Superior temporal gyrus (tissue), 1 donor: ENCODE data around the gene NDUFV1.

Source experiments
- DNase-seq: peaks from one replicate; pipeline ENCODE4 v3.0.0-alpha.2; 2016; ENCODE audit errors: extremely low spot score

NDUFV1 gene

DNA sequence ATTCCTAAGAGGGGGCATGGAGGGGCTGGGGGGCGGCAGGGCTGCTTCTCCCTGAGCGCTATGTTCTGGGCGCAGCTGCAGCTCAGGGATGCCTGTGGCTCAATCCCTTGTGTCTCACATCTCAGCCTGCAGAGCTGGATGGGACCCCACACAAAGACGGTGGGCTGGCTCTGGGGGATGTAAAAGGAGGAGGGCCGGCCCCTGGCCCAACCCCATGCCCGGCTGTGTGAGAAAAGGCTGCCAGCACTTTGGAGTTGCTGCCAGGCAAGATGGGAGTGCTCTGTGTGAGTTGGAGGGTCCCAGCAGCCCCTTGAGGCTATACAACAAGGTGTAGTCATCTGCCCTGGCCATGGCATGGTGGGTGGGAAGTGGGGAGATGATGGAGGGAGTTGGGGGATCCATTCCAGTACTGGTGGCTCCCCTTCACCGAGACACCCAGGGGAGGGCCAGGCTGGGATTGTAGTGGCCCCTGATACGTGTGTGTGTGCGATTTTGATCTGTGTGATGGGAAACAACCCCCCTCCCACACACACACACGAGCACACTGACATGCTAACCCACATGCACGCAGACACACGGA is 34.1 kb downstream of the NDUFV1 start:
- DNase-seq = no peak

DNA sequence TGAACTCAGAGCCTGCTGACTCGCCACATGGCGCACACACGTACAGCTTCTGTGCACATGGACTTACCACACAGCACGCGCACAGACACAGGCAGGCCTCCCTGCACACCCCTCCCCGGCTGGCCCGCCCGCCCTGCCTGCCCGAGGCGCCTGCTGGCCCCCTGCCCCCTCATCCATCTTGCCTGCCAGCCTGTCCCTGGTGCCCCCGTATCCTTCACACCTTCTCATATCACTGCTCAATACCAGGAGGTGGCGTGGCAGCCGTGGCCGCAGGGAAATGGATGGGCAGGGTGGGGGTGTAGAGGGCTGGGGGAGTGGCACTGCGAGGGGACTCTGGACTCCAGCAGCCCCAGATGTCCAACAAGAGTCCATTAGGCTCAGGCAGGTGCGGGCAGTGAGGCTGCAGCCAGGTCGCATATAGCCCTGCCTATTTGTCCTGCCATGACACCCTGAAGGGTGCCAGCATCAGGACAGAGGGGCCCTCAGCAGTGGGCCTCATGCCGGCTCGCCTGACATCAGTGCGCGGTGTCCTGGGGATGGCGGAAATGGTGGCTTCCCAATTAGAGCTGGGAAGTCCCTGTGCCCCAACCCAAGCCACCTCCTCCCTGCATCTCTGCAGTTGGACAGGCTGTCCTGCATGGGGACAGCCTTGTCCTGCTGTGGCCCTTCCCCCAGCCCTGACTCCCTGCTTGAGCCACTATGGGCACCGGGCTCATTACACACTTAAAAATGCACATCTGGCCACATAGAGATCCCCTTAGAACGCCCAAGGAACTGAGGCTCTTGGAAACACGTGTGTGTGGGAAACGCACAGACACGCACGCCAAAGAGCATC is 34.8 kb downstream of the NDUFV1 start:
- DNase-seq = no peak

DNA sequence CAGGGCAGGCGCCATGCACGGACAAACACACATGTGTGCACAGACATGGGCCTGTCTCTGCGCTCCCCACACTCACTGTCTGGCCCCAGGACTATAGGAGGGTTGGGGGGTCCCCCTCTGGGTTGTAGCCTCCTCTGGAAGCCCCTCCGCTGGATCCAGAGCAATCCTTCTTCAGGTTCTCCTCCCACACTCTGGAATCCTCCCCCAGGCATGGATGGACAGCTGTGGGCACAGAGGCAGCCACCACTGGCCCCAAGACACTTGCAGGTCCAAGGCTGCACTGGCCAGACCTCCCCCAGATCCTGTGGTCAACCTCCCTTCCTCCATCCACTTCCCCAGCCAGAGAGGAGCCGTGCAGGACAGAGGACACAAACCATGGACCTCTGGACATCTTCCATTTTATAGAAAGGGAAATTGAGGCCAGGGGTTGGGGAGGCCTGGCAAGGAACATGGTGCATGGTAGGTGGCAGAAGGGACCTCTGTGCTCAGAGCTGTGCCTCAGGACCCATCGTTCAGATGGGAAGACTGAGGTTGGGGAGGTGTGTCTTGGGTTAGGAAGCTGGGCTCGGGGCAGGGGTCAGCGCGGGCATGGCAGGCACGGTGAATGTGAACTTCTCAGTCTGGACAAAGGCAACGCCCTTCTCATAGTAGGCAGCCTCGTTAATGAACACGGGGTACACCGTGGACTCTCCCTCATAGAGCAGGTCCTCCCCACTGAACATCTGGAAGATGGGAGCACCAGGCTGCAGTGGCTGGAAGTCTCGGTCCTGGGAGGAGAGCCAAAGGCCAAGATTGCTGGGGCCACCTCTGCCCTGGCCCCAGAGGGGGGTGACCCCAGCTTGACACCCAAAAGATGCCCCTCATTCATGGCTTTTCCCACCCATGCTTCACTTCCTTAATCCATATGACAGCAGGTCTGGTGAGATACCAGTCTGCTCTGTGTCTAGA is 35.7 kb downstream of the NDUFV1 start:
- DNase-seq = no peak

DNA sequence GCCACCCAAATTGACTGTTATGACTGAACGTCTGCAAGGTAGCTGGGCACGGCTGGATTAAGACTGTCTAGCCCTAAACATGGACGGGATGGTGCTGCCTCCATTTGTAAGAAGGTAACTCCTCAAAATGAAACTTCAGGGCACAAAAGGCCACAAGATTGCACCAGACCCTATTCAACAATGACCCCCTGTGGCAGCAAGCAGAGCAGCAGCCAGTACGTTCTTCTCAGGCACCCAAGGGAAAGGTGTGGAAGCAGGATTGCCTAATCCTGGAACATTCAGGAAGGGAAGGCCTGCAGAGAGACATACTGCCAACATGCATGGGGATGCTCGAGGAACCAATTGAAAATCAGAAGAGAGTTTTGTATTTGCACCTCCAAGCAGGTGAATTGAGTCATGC is 37.3 kb downstream of the NDUFV1 start:
- no peak for DNase-seq

DNA sequence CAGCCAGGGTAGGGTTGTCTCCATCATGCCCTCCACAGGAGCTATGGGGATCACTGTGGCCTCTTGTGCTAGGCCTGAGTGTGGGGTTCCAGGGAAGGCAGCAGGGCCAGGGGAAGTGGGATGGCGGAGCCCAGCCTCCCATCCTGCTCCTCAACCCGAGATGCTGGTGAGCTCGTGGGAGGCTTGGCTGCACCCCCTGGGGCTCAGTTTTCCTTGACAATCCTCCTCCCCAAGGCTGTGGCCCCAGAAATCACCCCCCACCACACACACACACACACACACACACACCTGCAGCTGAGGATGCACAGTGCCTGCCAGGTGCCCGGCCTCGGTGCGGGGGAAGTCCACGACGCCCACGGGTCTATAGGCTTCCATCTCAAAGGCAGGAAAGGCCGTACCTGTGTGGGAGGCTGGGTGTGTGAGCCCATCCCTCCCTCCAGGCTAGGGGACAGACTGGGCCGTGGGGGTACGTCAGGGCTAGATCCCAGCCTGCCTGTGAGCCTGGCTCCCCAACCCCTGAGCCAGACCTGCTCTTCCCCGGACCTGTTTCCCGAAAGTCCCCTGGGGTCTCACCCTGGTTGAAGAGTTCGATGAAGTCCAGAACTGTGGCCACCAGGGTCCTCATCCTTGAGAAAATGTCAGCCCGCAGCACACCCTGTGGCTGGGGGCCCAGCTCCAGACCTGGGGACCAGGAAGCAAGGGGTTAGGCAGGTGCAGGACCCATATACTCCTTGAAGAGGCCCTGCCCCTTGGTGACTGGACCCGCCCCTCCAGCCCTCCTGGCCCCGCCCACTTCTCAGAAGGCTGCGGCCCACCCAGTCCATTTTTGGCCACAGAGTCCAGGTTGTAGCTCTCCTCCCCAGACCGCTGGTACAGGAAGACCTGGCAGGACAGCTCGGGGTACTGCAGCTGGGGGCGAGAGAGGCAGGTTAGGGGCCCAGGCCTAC is 38.0 kb downstream of the NDUFV1 start:
- no peak for DNase-seq

DNA sequence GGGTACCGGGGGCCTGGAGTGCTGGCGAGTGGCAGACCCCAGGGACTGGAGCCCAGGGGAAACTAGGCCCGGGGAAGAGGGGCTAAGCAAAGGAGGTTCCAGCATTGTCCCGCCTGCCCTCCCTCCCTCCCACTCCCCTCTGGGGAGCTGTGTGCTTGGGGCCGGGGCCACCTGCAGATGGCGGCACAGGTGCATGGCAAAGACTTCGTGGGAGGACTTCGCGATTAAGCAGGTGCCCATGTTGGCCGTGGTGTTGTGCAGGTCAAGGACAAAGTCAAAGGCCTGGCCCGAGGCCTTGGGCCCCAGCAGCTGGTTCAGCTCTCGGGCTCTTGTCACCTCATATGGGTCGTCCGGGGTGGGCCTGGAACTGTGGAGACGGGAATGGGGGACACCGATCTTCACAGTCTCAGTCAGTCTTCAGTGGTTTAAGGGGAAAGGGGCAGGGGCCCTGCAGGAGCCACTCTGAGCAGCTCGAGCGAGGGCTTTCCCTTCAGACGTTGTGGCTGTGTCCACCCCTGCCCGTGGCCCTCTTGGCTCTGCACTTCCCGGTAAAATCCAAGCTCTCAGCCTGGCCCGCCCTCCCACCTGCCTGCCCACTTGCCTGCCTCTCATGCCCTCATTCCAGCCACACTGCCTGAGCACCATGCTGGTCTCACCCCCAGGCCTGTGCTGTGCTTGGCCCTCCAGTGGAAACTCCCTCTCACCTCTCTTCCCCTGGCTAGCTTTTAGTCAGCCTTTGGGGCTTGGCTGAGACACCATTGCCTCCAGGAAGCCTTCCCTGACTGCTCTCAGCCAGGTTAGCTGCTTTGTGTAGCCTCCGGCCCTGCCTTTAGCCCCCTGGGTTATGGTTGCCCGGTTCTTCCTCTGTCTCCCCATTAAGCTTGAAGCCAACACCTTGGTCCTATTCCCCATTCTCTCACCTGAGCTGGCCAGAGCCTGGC is 39.1 kb downstream of the NDUFV1 start:
- DNase-seq = no peak

DNA sequence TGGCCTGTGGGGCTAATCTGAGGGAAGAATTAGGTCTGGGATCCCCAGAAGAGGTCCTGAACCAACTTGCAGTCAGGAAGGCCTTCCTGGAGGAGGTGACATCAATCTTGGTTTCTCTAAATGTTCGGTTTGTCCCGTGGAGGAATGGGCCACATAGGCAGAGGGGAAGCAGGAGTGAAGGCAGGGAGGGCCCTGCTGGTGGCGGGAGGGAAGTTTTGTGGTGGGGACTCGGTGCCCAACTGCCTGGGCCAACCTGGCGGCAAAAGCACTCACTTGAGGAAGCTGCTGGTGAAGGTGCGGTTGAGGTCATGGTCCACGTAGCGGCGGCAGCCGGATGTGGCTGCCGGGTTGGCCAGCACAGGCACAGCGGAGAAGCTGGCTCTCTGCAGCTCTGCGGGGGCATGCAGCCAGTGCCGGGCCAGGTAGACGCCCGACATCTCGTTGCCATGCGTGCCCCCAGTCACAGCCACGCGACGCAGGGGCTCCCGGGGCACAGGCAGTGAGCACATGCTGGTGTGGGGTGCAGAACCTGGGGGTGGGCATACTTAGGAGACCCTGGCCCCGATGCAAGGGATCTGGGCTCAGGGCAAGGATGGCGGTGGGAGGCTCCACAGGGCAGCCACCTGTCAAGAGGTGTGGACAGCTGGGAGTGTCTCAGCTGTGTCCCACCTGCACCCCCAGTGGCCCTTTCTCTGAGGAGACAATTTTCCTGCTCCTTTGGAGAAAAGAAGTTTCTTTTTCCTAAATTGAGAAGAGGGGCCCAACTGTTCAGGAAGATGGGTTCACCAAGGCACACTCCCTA is 40.0 kb downstream of the NDUFV1 start:
- DNase-seq = no peak

DNA sequence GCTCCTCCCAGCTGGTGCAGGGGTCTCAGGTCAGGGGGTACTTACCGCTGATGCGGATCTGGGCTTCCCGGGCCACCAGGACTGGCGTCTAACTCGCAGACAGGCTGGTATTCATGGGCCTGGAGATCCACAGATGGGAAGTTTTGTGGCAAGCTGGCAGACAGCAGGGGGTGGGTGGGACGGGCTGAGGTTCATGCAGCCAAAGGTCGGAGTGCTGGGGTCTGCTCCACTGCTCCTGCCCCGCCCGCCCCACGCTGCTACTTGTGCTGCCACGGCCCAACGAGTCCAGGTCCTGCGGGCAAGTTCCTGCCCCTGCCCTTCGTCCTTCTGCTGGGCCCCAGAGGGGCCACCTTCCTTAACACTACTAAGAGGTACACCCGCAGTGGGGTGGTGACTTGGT is 40.7 kb downstream of the NDUFV1 start:
- no peak for DNase-seq

DNA sequence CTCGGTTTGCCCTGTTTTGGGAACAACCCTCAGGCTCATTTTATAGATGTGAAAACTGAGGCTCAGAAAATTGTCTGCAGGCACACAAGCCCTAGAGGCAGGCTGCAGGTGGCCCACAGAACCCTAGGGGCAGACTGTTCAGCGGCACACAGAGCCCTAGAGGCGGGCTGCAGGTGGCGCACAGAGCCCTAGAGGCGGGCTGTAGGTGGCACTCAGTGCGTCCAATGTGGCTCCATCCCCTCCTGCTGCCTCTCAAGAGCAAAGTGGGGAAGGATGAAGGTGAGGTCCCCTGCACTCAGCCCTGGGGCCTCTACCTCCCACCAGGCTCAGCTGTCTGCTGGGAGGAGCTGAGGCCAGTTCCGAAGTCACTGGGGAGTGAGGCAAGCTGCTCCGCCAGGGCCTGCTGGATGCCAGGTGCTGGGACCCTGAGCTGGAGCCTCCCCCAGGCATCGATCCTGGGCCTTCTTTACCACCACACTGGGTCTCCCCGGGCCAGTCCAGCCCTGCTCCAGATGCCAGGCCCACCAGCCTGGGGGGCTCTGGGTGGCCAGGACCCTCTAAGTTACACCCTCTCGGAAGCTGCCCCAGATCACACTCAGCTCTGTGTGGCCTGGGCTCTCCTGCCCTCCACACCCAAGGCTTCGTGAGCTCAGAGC is 41.5 kb downstream of the NDUFV1 start:
- DNase-seq = no peak

DNA sequence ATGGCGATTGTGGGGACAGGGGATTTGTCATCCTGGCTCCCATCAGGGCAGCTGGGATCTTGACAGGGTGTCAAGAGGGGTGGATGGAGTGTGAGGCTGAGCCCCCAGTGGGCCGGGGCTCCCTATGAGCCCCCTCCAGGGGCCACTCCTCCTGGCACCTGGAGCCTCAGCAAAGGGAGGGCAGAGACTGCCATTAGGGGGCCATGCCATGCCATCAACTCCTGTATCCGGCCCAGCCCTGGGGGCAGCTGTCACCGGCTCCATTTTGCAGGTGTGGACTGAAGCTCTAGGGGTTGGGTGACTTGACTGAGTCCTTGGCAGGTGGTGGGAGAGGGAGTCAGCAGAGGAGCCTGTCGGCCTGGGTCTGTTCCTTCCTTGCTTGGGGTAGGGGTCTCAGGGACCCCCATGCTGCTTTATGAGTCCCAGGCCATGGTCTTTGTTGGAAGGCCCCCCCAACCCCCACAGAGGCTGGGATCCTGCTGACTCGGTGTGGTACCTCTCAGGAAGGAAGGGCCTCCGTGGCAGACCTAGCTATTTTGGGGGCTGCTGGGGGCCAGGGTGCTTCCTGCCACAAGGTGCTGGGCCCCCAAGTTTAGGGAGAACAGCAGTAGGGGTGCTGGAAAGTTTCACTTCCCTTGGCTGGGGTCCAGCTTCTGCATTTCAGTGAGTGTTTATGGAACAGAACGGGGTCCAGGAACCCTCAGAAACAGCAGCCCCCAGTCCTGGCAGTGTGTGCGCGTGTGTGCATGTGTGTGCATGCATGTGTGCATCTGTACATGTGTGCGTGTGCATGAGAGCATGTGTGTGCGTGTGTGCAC is 42.3 kb downstream of the NDUFV1 start:
- peak; percentile 18 for DNase-seq

DNA sequence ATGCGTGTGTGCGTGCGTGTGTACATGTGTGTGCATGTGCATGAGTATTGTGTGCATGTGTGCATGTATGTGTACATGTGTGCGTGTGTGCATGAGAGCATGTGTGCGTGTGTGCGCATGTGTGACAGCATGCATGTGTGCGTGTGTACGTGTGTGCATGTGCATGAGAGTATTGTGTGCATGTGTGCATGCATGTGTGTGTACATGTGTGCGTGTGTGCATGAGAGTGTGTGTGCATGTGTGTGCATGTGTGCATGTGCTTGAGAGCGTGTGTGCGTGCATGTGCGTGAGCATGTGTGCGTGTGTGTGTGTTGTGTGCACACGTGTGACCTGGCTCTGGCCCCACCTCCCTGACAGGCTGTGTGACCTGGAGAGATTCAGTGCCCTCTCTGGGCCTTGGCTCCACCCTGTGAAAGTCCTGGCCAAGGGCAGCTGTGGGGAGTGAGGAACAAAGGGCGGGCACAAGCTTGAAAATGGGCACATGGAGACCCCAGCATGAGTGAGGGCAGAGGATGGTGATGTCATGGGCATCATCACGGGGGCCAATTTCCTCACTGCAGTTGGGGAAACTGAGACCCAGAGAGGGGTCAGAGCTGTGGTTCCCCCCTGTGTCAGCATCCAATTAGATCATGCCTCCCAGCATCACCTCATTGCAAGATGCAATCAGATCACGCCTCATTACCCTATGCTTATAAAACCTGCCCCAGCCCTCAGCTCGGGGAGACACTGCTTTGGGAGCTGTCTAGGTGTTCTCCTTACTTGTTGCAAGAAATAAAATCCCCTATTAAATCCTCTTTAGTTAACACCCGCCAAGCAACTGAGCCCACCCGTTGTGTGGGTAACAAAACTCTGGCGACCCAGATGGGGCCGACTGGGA is 43.1 kb downstream of the NDUFV1 start:
- no peak for DNase-seq

DNA sequence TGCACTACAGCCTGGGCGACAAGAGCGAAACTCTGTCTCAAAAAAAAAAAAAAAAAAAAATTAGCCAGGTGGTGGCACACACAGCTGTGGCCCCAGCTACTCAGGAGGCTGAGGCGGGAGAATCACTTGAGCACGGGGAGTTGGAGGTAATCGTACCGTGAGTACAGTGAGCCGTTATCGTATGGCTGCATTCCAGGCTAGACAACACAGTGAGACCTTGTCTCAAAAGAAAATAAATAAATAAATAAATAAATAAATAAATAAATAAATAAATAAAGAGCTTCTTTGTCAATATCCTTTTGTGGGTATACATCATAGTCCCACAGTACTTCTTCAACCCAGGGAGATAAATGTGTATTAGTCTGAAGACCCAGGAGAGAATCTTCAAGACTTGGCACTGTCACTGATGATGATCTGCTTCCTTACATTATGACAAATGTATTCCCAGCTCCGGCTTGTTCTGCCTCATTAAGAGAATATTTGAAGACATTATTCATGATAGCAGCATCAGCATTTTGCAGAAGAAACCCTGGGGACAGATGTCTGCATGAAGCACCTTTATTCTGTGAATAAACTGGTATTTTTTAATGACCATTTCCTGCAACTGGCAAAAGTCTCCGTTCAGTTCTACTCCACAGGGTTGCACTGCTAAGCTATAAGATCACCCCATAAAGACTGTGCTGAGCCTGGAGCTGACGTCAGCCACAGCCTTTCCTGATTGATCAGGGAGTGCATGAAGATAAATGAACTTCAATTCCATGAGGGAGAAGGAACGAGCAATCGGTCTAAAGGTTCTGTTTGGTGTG is 45.4 kb downstream of the NDUFV1 start:
- DNase-seq = no peak

DNA sequence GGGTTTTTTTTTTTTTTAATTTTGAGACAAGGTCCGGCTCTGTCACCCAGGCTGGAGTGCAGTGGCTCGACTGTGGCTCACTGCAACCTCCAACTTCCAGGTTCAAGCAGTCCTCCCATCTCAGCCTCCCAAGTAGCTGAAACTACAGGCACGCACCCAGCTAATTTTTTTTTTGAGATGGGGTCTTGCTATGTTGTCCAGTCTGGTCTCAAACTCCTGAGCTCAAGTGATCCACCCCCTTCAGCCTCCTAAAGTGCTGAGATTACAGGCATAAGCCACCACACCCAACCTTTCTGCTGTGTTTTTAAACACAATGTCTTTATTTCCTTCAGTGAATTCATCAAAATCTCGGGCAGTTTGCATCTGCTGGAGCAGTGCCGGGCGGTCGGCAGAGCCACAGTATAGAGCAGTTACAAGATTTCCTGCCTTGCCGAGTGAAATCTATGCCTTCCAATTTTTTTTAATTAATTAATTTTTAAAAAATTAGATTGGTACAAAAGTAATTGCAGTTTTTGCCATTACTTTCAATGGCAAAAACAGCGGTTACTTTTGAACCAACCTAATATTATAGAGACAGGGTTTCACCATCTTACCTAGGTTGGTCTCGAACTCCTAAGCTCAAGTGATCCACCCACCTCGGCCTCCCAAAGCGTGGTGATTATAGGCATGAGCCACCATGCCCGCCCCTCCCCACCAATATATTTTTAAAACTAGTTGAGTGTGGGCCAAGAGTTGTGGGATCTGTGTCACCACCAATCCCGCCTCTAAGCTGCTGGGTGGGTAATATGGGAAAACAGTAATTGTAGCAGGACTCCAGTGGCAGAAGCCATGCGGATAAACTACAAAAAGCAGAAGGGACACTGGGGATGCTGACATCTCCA is 46.5 kb downstream of the NDUFV1 start:
- no peak for DNase-seq

DNA sequence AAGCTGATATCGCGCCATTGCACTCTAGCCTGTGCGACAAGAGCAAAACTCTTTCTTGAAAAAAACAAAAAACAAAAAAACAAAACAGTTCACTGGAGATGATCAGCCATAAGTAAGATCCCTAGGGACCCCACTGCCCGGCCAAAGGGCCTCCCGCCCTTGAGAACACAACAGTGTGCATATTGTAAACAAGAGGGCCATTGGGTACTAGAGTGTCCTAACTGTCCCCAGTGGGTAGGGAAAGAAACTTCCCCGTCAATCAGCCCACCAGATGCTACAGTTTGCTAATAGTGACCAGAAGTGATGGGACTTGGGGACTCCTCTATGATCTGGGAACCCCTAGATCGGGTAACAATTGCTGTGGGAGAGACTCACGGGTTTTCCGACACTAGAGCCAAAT is 47.5 kb downstream of the NDUFV1 start:
- DNase-seq = no peak

DNA sequence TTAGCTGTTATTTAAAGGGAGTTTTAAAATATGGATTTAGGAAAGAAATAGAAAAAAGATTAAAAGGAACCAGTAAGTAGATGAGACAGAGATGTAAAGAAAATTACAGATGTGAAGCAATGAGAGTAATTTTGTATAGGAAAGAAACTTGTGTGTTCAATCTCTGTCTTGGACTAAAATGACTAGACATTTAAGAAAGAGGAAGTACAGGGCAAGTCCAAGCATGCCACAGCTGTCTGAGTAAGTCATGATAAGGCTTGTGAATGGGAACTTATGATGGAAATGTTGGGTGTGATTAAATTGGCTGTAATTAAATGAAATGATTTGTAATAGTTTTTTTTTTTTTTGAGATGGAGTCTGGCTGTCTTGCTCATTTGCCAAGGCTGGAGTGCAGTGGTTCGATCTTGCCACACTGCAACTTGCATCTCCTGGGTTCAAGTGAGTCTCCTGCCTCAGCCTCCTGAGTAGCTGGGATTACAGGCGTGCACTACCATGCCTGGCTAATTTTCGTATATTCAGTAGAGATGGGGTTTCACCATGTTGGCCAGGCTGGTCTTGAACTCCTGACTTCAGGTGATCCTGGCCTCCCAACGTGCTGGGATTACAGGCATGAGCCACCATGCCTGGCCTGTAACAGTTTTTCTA is 49.7 kb downstream of the NDUFV1 start:
- DNase-seq = no peak
